ENCODE data around the gene AFAP1. TPM values are rescaled to one million over a fixed set of nuclear protein-coding genes. Genes with fewer than 3 reads are reported as not detected.
A peak's percentile ranks its signal among the peaks of the same experiment; 100 is the strongest.

The AFAP1 gene
- total RNA-seq, 1 donor from 2014 or later = 55.6 TPM

DNA sequence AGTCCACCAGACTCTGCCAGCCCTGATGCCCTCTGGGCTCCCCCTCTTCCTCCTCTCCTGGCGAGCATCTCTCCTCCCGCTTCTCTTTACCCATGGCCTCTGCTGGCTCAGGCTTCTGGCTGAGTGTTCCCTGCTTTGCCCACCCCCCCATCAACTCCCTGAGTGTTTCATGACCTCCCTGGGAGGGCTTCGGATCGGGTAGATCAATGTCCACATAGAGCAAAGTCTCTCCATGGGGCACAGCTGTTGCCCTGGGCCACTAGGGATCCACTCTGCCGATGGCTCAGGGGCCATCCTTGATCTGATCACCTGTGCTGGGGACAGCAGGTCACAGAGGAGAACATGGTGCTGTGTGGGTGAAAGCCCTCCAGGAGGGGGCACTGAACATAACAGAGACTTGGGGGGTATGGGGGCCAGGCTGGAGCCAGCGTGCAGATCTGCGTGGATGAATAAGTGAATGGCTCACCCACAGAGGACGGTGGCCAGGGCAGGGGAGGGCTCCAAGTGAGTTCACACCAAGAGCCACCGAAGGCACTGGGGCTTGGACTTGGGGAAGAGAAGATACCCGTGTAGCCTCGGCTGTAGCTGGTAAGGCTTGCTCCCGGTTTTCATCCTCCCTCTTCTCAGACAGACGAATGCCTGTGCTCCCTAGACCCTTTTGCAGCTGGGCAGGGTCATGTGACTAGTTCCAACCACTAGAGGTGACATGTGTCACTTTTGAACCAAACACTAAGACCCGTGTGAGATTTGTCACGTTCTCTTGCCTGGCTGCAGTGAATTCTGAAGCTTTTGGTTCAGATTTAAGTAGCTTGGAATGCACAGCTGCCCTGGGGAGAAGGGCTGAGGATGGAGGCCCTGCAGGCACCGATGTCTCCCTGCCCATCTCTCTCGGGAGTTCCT lies 23.2 kb upstream of the AFAP1 start:
- no peak overlapping the region for H3K4me3 ChIP-seq (ENCODE audit: low read depth, low read length)
- H3K27me3 ChIP-seq (ENCODE audit: control insufficient read depth, insufficient read depth, low read length) = peaks cover 8% of the 10 kb centered on the region
- H3K36me3 ChIP-seq (ENCODE audit: control insufficient read depth, insufficient read depth, low read length) = no peaks in the 10 kb centered on the region
- no peak for DNase-seq (ENCODE audit: low read depth)
- TF ChIP-seq, protein P1, sequence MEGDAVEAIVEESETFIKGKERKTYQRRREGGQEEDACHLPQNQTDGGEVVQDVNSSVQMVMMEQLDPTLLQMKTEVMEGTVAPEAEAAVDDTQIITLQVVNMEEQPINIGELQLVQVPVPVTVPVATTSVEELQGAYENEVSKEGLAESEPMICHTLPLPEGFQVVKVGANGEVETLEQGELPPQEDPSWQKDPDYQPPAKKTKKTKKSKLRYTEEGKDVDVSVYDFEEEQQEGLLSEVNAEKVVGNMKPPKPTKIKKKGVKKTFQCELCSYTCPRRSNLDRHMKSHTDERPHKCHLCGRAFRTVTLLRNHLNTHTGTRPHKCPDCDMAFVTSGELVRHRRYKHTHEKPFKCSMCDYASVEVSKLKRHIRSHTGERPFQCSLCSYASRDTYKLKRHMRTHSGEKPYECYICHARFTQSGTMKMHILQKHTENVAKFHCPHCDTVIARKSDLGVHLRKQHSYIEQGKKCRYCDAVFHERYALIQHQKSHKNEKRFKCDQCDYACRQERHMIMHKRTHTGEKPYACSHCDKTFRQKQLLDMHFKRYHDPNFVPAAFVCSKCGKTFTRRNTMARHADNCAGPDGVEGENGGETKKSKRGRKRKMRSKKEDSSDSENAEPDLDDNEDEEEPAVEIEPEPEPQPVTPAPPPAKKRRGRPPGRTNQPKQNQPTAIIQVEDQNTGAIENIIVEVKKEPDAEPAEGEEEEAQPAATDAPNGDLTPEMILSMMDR (IDR thresholded peaks at IDR 0.05; ENCODE audit: insufficient read depth, low read length, poor library complexity, severe bottlenecking) = no peak

DNA sequence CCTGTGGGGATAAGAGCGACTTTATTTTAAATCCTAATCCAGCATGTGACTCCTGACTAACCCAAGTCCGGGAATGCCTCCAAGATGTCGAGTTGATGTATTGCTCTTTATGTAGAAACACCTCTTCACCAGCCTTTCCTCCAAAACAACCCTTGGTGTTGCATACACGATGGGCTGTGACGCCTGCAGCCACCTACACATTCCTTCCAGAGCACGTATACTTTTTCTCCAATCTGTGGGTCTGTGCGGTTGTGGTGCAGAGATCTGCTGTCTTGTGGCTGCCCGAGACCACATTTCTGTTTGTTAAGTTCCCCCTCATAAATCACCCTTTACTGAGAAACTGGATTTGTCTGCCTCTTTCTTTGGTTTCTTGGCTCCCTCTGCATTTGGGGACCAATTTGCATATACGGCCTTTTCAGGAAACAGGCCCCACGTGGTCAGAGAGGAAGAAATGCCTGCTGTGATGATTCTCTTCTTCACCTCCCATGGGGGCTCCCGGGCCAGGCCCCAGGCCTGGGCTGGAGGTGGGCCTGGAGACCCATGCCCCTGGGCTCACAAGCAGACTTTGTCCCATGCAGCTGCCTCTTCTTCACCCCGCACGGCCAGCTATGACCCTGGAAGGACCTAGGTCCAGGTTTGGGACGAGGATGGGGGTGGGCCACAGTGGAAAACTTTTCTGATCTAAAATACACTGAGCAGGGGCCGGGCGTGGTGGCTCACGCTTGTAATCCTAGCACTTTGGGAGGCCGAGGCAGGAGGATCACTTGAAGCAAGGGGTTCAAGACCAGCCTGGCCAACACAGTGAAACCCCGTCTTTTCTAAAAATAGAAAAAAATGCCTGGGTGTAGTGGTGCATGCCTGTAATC lies 21.4 kb upstream of the AFAP1 start:
- DNase-seq (ENCODE audit: low read depth) = peak; percentile 94
- TF ChIP-seq, protein P1 (IDR thresholded peaks at IDR 0.05; ENCODE audit: insufficient read depth, low read length, poor library complexity, severe bottlenecking) = no peak
- Histone ChIP-seq H3K36me3 (ENCODE audit: control insufficient read depth, insufficient read depth, low read length) (no peaks in the 10 kb centered on the region), H3K4me3 (ENCODE audit: low read depth, low read length) (no peak overlapping the region), H3K27me3 (ENCODE audit: control insufficient read depth, insufficient read depth, low read length) (peaks cover 8% of the 10 kb centered on the region)

DNA sequence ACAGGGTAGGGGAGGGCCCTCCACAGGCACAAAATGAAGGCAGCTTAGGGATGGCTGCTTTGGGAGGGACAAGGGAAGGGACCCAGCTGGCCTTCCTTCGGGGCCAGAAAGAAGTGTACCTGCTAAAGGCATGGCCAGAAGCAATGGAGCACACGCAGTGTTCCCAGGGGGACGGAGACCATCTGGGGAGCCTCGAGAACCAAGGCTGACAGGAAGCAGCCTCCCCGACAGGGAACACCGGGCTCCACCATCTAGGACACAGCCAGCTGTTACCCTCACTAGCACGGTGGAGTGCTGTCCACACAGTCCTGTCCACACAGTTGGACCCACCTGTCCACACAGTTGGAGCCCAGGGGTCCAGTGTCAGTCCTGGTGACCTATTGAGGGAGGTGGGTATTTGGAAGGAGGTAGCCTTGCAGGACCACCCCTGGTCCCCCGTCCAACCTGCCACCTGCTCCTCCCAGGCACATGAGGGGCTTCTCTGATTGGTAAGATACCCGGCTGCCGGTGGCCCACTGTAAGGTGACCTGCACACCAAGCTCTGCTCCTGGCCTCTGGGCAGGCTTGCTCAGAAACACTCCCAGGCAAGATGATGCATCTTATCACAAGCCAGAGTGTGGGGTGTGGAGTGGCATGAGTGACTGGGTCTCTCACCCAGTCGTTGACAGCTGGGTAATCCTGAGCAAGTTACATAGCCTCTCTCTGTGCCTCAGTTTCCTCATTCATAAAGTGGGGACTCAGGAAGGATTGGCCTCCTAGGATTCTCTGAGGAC lies 20.5 kb upstream of the AFAP1 start:
- H3K27me3 ChIP-seq (ENCODE audit: control insufficient read depth, insufficient read depth, low read length) = peaks cover 6% of the 10 kb centered on the region
- no peak overlapping the region for H3K4me3 ChIP-seq (ENCODE audit: low read depth, low read length)
- no peaks in the 10 kb centered on the region for H3K36me3 ChIP-seq (ENCODE audit: control insufficient read depth, insufficient read depth, low read length)
- TF ChIP-seq, protein P1 (IDR thresholded peaks at IDR 0.05; ENCODE audit: insufficient read depth, low read length, poor library complexity, severe bottlenecking) = no peak
- no peak for DNase-seq (ENCODE audit: low read depth)

DNA sequence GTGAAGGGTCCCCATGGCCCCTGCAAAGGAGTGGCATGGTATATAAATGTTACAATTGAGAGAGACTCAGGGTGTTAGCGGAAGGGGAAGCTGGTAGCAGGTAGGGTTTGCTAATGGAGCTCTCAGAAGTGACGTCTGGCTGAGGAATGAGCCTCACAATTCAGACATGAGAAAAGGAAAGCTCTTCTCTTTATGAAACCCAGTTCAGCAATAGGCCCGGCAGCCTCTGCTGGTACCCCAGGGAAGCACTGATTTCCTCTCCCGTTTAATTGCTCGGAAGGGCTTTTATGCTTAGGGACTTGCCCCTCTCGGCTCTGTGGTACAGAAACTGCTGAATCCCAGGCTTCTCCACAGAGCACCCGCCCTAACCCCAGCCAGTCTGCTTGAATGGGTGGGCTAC lies 19.4 kb upstream of the AFAP1 start:
- no peak overlapping the region for H3K4me3 ChIP-seq (ENCODE audit: low read depth, low read length)
- no peaks in the 10 kb centered on the region for H3K36me3 ChIP-seq (ENCODE audit: control insufficient read depth, insufficient read depth, low read length)
- peaks cover 6% of the 10 kb centered on the region for H3K27me3 ChIP-seq (ENCODE audit: control insufficient read depth, insufficient read depth, low read length)
- TF ChIP-seq, protein P1 (IDR thresholded peaks at IDR 0.05; ENCODE audit: insufficient read depth, low read length, poor library complexity, severe bottlenecking) = no peak
- no peak for DNase-seq (ENCODE audit: low read depth)

DNA sequence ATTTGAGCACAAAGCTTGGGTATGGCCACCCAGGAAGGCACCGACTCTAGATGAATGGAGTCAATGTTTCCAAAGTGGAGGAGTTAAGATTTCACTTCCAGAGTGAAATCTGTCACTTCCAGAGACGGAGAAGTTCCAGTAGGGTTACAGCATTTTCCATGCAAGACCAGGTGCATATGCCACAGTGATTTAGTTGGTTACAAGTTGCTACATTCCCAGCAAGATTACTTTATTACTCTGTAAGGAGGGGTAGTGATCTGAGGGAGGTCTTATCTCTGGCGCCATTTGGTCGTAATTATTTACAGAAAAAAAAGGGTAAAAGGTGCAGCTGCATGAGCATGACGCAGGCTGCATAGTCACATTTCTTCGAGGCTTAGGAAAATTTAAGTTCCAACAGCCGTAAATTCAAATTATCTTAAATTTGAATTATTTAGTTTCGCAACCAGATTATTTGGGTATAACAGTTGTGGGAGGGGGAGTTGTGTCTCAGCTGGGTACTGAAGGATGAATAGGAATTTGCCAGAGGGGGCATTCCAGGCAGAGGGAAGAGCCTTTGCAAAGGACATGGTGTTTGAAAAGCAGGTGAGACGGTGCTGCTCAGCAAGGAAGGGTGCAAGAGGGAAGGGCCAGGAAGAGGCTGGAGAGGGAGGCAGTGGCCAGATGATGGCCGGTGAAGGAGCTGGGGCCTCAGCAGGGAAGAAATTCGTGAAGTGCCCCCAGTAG lies 17.4 kb upstream of the AFAP1 start:
- TF ChIP-seq, protein P1 (IDR thresholded peaks at IDR 0.05; ENCODE audit: insufficient read depth, low read length, poor library complexity, severe bottlenecking) = no peak
- DNase-seq (ENCODE audit: low read depth) = no peak
- Histone ChIP-seq H3K36me3 (ENCODE audit: control insufficient read depth, insufficient read depth, low read length) (no peaks in the 10 kb centered on the region), H3K4me3 (ENCODE audit: low read depth, low read length) (no peak overlapping the region), H3K27me3 (ENCODE audit: control insufficient read depth, insufficient read depth, low read length) (no peaks in the 10 kb centered on the region)

Data from kidney epithelial cell (primary cell).